Activated CD4-positive, alpha-beta memory T cell treated with anti-CD3 and anti-CD28 coated beads for 36 hours (primary cell): ENCODE measurements around the gene B4GAT1. TPM values are rescaled to one million over a fixed set of nuclear protein-coding genes. Genes with fewer than 3 reads are reported as not detected.
"Not testable (repeated sequence)": the region's sequence is repeated elsewhere in the genome, so short reads cannot be mapped to it uniquely, and the experiment has no call there.

Source experiments
- CTCF ChIA-PET: fragments of 350-600 bp; sonication (Branson Sonifier 250); formaldehyde crosslinking; loops from one replicate; lab custom pipeline; 2021; ENCODE audit warnings: antibody characterized with exemption, inconsistent platforms; lab: Charles Lee
- POLR2A ChIA-PET: fragments of 350-600 bp; sonication (Branson Sonifier 250); formaldehyde crosslinking; loops from one replicate; lab custom pipeline; 2021; ENCODE audit warnings: antibody characterized with exemption; lab: Charles Lee
- DNase-seq: peaks from one replicate; pipeline ENCODE4 v3.0.0-alpha.2; 2020
- H3K27ac Mint-ChIP-seq: one replicate; pipeline ENCODE4 v1.8.0; 2021; ENCODE audit warnings: mixed read lengths
- H3K27me3 Mint-ChIP-seq: one replicate; pipeline ENCODE4 v1.8.0; 2021; ENCODE audit warnings: mixed read lengths
- H3K36me3 Mint-ChIP-seq: one replicate; pipeline ENCODE4 v1.8.0; 2021; ENCODE audit warnings: mixed read lengths
- H3K4me1 Mint-ChIP-seq: one replicate; pipeline ENCODE4 v1.8.0; 2021; ENCODE audit warnings: low read depth, mixed read lengths
- H3K4me3 Mint-ChIP-seq: one replicate; pipeline ENCODE4 v1.8.0; 2021; ENCODE audit warnings: mild to moderate bottlenecking, mixed read lengths
- H3K9me3 Mint-ChIP-seq: one replicate; pipeline ENCODE4 v1.8.0; 2021; ENCODE audit warnings: mixed read lengths
- intact Hi-C: fragments of 100-400 bp; cut with micrococcal nuclease; formaldehyde crosslinking; loops from one replicate; pipeline ENCODE4 v1.15.1; 2023
- total RNA-seq, 2 experiments: library from RNA; stranded (reverse); gene quantifications; one replicate each; pipeline ENCODE4 v1.2.3, GENCODE V29; 2021

B4GAT1 gene
- total RNA-seq = 1 to 10 TPM; 8.2 to 8.3 TPM

DNA sequence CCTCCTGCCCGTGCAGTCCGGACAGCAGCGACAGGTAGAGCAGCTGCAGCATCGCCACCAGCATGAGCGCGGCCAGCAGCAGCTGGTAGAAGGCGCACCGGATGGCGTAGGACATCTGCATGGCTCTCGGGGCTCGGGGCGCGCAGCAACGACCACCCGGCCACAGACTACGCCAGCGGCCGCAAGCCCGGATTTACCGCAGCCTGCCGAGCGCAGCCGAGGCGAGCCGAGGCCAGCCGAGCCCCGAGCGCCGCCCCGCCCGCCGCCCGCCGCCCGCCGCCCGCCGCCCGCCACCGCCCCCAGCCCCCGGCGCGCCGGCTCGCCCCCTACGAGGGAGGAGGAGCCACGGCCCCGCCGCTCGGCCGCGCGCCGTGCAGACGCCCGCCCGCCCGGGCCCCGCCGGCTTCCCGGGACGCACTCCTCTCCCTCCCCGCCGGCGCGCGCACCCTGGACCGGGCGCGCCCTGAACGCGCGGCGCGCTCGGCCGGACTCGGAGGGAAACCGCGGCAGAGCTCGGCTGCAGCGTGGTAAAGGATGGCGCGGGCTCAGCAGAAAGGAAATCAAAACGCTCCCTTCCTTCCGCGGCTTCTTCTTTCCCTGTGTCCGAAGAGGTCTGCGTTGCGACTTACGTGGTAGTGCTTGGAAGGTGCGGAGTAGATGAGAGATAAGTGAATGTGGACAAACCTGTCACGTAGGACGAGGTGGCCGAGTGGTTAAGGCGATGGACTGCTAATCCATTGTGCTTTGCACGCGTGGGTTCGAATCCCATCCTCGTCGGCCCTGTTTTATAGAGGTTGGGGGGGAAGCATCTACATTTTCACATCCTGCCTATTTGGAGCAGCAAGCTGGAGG, at the start of gene B4GAT1:
Gene B4GAT1 (minus strand): TSS at position 205 of the 852 bp plus-strand sequence. CDS start 84 bp downstream, at position 121.
- intact Hi-C loops = loop anchor here (5.0 kb wide), 1 partner anchor 40 kb away; no protein-coding TSS in a partner anchor
- Mint-ChIP-seq H3K9me3 (peaks cover 2% of the 10 kb centered on the region), H3K4me1 (peaks cover 45% of the 10 kb centered on the region), H3K27me3 (peaks cover 3% of the 10 kb centered on the region), H3K27ac (peak within 1 kb of the TSS; percentile 96), H3K4me3 (peak within 1 kb of the TSS; percentile 89), H3K36me3 (peaks cover 6% of the 10 kb centered on the region)
- ChIA-PET POLR2A (interaction anchor here (0.8 to 1.5 kb wide), 4 partner anchors 14 to 132 kb away, joined by 3 to 5 read pairs (median 4); partner anchors contain the start of gene DPP3), CTCF (interaction anchor here (1.0 to 1.8 kb wide), 8 partner anchors 16 to 60 kb away, joined by 3 to 11 read pairs (median 4); no protein-coding TSS in a partner anchor)
- DNase-seq = peak; percentile 94

GRCh38 chr11:66393954-66394353, 46.5 kb upstream of the B4GAT1 start:
- CTCF ChIA-PET = no interaction called here
- intact Hi-C loops = no loop called here
- POLR2A ChIA-PET = no interaction called here
- Mint-ChIP-seq H3K9me3 (no peaks in the 10 kb centered on the region), H3K4me3 (no peak overlapping the region), H3K36me3 (no peaks in the 10 kb centered on the region), H3K4me1 (no peaks in the 10 kb centered on the region), H3K27me3 (peaks cover 5% of the 10 kb centered on the region), H3K27ac (no peak overlapping the region)
- no peak for DNase-seq

- no peak for DNase-seq
- Mint-ChIP-seq H3K27me3 (peaks cover 4% of the 10 kb centered on the region), H3K4me3 (no peak overlapping the region), H3K36me3 (no peaks in the 10 kb centered on the region), H3K9me3 (no peaks in the 10 kb centered on the region), H3K27ac (no peak overlapping the region), H3K4me1 (peaks cover 4% of the 10 kb centered on the region)
- intact Hi-C loops = no loop called here
- POLR2A ChIA-PET = no interaction called here
- CTCF ChIA-PET = interaction anchor here (1.0 to 3.3 kb wide), 3 partner anchors 14 to 79 kb away, joined by 3 to 45 read pairs (median 4); no protein-coding TSS in a partner anchor
These were observed 43.9 kb upstream of the B4GAT1 start for GRCh38 chr11:66391322-66391721.

- Mint-ChIP-seq H3K4me1 (peaks cover 8% of the 10 kb centered on the region), H3K27ac (no peak overlapping the region), H3K4me3 (no peak overlapping the region), H3K9me3 (no peaks in the 10 kb centered on the region), H3K36me3 (no peaks in the 10 kb centered on the region), H3K27me3 (peaks cover under 1% of the 10 kb centered on the region)
- CTCF ChIA-PET = interaction anchor here (0.6 to 3.3 kb wide), 33 partner anchors 10 to 669 kb away, joined by 3 to 45 read pairs (median 4); partner anchors contain the start of genes MRPL11, NPAS4, PELI3 and SLC29A2
- intact Hi-C loops = loop anchor here (1.0 to 5.0 kb wide), 2 partner anchors 42 to 78 kb away; partner anchors contain the start of genes B4GAT1 and BRMS1
- DNase-seq = peak; percentile 82
- POLR2A ChIA-PET = no interaction called here
These were observed 41.5 kb upstream of the B4GAT1 start for GRCh38 chr11:66388780-66389386.

DNA sequence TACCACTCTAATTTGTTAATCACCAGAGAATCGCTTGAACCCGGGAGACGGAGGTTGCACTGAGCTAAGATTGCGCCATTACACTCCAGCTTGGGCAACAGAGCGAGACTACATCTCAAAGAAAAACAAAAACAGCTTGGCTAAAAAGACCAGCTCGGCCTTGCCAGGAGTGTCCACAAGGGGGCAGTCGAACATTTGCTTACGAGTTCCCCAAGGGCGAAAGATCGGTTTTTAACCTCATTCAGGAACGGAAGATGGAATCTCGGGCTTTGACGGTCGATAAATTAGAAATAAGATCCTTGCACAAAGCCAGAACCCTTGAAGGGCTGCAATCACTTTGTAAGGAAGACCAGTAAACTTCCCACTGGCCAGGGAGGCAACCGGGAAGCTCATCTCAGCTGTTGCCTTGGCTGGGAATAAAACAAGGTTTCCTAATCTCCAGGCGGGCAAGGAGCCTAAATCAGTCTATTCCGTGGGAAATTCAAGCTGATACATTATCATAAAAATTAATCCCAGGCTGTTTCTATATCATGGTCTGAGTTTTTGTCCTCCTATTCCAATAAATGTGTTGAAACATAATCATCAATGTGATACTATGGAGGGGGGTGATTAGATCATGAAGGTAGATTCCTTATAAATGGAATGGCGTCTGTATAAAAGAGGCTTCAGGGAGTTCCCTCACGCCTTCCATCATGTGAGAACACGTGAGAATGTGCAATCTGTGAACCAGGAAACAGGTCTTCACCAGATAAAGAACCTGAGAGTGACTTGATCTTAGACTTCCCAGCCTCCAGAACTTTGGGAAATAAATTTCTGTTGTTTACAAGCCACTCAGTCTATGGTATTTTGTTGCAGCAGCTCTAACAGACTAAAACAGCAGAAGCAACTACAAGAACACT, 39.0 kb upstream of the B4GAT1 start:
- H3K4me1 Mint-ChIP-seq = peaks cover 8% of the 10 kb centered on the region
- H3K36me3 Mint-ChIP-seq = no peaks in the 10 kb centered on the region
- no peaks in the 10 kb centered on the region for H3K9me3 Mint-ChIP-seq
- no peak overlapping the region for H3K27ac Mint-ChIP-seq
- intact Hi-C loops = loop anchor here (2.0 to 5.0 kb wide), 2 partner anchors 14 to 39 kb away; partner anchors contain the start of genes B4GAT1 and BRMS1
- ChIA-PET POLR2A (interaction anchor here (1.4 kb wide), 1 partner anchor 74 kb away, joined by 4 read pairs; no protein-coding TSS in a partner anchor), CTCF (interaction anchor here (0.6 to 2.8 kb wide), 43 partner anchors 9 to 590 kb away, joined by 3 to 34 read pairs (median 4); partner anchors contain the start of genes B4GAT1, BBS1, BRMS1 and CCDC87)
- peak overlapping the region; percentile 1 for H3K4me3 Mint-ChIP-seq
- peaks cover 1% of the 10 kb centered on the region for H3K27me3 Mint-ChIP-seq
- peak; percentile 88 for DNase-seq

GRCh38 chr11:66384316-66384715, 36.9 kb upstream of the B4GAT1 start:
- H3K27ac Mint-ChIP-seq, H3K4me3 Mint-ChIP-seq, H3K36me3 Mint-ChIP-seq, DNase-seq, H3K4me1 Mint-ChIP-seq, H3K9me3 Mint-ChIP-seq, H3K27me3 Mint-ChIP-seq, intact Hi-C loops: not testable (repeated sequence)
- CTCF ChIA-PET = interaction anchor here (2.6 kb wide), 1 partner anchor 13 kb away, joined by 26 read pairs; the partner anchor contains the start of gene SLC29A2
- POLR2A ChIA-PET = interaction anchor here (0.5 kb wide), 1 partner anchor 33 kb away, joined by 3 read pairs; no protein-coding TSS in a partner anchor

- peak; percentile 20 for DNase-seq
These were observed 32.8 kb upstream of the B4GAT1 start for GRCh38 chr11:66380264-66380663.

DNA sequence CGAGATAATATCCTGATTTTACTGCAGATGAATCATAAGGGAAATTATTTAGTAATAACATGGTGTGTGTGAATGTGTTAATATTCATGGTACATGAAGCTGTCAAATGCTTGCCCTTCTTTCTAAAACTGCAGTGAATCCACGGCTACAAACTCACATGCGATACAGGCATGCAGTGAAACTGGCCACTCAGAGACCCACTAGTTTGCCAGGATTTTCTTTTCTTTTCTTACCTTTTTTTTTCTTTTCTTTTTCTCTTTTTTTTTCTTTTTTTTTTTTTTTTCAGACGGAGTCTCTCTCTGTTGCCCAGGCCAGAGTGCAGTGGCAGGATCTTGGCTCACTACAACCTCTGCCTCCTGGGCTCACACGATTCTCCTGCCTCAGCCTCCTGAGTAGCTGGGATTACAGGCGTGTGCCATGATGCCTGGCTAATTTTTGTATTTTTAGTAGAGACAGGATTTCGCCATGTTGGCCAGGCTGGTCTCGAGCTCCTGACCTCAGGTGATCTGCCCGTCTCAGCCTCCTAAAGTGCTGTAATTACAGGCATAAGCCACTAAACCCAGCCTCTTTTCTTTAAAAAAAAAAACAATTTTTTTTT, 26.4 kb upstream of the B4GAT1 start:
- DNase-seq, H3K9me3 Mint-ChIP-seq, H3K36me3 Mint-ChIP-seq, H3K4me3 Mint-ChIP-seq, H3K27ac Mint-ChIP-seq, H3K27me3 Mint-ChIP-seq, POLR2A ChIA-PET: not testable (repeated sequence)
- intact Hi-C loops = loop anchor here (2.0 kb wide), 1 partner anchor 13 kb away; no protein-coding TSS in a partner anchor
- H3K4me1 Mint-ChIP-seq = peaks cover 16% of the 10 kb centered on the region
- CTCF ChIA-PET = interaction anchor here (1.2 kb wide), 2 partner anchors 12 to 16 kb away, joined by 3 to 4 read pairs; no protein-coding TSS in a partner anchor

More at GRCh38 chr11:66380264-66380663, 32.8 kb upstream of the B4GAT1 start:
- H3K36me3 Mint-ChIP-seq, H3K27ac Mint-ChIP-seq, intact Hi-C loops, H3K4me3 Mint-ChIP-seq, H3K27me3 Mint-ChIP-seq, H3K9me3 Mint-ChIP-seq, H3K4me1 Mint-ChIP-seq: not testable (repeated sequence)
- CTCF ChIA-PET = interaction anchor here (1.1 to 1.9 kb wide), 3 partner anchors 16 to 59 kb away, joined by 3 to 7 read pairs (median 7); partner anchors contain the start of gene MRPL11
- POLR2A ChIA-PET = interaction anchor here (0.8 kb wide), 1 partner anchor 8 kb away, joined by 3 read pairs; no protein-coding TSS in a partner anchor

DNA sequence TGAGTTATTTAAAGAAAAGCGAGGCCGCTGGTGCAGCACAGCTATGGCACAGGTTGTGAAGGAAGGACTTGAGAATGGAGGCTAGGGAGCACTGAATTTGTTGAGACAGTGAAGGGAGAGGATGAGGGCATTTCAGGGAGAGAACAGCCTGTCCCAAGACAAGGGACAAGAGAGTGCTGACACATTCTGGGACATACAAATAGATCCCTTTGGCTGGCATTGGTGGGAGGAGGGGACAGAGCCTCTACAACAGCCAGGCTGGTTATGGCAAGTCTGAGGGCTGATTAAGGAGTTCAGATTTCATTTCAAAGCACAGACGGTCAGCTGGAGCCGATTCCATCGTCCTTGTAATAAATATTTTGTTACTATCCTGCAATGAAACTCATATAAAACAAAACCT, 25.8 kb upstream of the B4GAT1 start:
- peaks cover 16% of the 10 kb centered on the region for H3K4me1 Mint-ChIP-seq

More for the DNA sequence above, 25.8 kb upstream of the B4GAT1 start:
- H3K27me3 Mint-ChIP-seq = no peaks in the 10 kb centered on the region
- no peaks in the 10 kb centered on the region for H3K9me3 Mint-ChIP-seq
- ChIA-PET POLR2A (no interaction called here), CTCF (interaction anchor here (1.2 kb wide), 1 partner anchor 13 kb away, joined by 3 read pairs; no protein-coding TSS in a partner anchor)
- no peak for DNase-seq
- H3K27ac Mint-ChIP-seq = no peak overlapping the region
- H3K4me3 Mint-ChIP-seq = no peak overlapping the region
- intact Hi-C loops = loop anchor here (2.0 kb wide), 1 partner anchor 14 kb away; no protein-coding TSS in a partner anchor
- peaks cover 6% of the 10 kb centered on the region for H3K36me3 Mint-ChIP-seq
